Measurements from ENCODE around the gene GLMP. TPM values are rescaled to one million over a fixed set of nuclear protein-coding genes. Genes with fewer than 3 reads are reported as not detected.
A peak's percentile ranks its signal among the peaks of the same experiment; 100 is the strongest.

GLMP gene
- total and polyA plus RNA-seq, 2 of the 13 experiments (the other 11 are each of a cell fraction or from before 2014, with no cell fraction given), result 44.6 to 75.8 TPM

DNA sequence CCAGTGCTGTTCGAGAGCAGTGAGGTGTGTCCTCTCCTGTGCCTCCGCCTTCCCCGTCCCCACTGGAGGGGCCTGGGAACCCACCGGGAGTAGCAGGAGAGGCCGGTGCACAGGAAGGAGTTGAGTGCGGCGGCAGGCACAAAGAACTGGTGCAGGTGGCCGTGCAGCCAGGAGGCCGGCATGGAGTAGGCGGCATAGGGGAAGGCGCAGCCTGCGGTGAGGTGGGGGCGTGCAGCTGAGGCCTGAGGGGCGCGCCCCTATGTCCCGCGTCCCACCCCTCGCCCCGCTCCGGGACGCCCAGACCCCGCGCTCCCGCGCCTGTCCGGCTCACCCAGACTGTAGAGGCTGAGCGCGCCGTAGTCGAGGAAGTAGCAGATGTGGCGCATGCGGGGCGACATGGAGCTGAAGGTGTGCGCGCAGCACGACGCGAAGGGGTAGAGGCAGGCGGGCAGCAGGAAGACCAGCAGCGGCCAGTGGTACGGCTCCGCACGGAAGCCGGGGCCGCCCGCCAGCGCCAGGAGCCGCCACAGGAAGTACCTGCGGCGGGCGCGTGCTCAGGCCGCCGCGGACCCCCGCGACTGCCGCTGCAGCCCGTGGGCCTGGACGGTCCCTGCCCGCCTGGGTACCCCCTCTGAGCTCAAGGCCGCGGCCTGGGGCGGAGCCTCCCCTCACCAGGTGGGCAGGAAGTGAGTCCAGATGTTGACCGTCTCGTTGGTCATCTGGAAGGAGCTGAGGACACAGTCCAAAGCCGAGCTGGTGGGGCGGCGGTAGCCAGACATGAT is 49.8 kb downstream of the GLMP start (continued):
- TF ChIP-seq ZBTB3 (CRISPR knock-in tag; IDR thresholded peaks at IDR 0.05; ENCODE audit: borderline replicate concordance, low read depth) (peak; percentile 43; the same call in 1 of the 2 replicates), ARNT (IDR thresholded peaks at IDR 0.05) (no peak), NFAT5 (CRISPR knock-in tag; IDR thresholded peaks at IDR 0.05) (peak; percentile 25; the same call in 1 of the 2 replicates), ATF7-NPFF (CRISPR knock-in tag; IDR thresholded peaks at IDR 0.05; ENCODE audit: low read depth) (peak; percentile 65; the same call in 1 of the 2 replicates), ZNF883 (CRISPR knock-in tag; IDR thresholded peaks at IDR 0.05; ENCODE audit: not compliant biosample characterization) (peak; percentile 80), ZNF33B (CRISPR knock-in tag; IDR thresholded peaks at IDR 0.05) (peak; percentile 55; the same call in 1 of the 2 replicates), IRF1 (CRISPR knock-in tag; IDR thresholded peaks at IDR 0.05; ENCODE audit: low read depth) (0 out of 2 replicates have a peak, but pooled peaks have one; percentile 61), ZGPAT (CRISPR knock-in tag; IDR thresholded peaks at IDR 0.05) (peak; percentile 41; the same call in 1 of the 2 replicates), HHEX (CRISPR knock-in tag; IDR thresholded peaks at IDR 0.05) (no peak), ATF5 (CRISPR knock-in tag; IDR thresholded peaks at IDR 0.05; ENCODE audit: low read depth) (0 out of 2 replicates have a peak, but pooled peaks have one; percentile 55)
- TF ChIP-seq, protein P1, sequence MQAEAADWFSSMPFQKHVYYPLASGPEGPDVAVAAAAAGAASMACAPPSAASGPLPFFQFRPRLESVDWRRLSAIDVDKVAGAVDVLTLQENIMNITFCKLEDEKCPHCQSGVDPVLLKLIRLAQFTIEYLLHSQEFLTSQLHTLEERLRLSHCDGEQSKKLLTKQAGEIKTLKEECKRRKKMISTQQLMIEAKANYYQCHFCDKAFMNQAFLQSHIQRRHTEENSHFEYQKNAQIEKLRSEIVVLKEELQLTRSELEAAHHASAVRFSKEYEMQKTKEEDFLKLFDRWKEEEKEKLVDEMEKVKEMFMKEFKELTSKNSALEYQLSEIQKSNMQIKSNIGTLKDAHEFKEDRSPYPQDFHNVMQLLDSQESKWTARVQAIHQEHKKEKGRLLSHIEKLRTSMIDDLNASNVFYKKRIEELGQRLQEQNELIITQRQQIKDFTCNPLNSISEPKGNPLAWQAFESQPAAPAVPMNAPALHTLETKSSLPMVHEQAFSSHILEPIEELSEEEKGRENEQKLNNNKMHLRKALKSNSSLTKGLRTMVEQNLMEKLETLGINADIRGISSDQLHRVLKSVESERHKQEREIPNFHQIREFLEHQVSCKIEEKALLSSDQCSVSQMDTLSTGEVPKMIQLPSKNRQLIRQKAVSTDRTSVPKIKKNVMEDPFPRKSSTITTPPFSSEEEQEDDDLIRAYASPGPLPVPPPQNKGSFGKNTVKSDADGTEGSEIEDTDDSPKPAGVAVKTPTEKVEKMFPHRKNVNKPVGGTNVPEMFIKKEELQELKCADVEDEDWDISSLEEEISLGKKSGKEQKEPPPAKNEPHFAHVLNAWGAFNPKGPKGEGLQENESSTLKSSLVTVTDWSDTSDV (CRISPR knock-in tag; IDR thresholded peaks at IDR 0.05), result 0 out of 2 replicates have a peak, but pooled peaks have one; percentile 49
- TF ChIP-seq, protein P2, sequence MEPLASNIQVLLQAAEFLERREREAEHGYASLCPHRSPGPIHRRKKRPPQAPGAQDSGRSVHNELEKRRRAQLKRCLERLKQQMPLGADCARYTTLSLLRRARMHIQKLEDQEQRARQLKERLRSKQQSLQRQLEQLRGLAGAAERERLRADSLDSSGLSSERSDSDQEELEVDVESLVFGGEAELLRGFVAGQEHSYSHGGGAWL (CRISPR knock-in tag; IDR thresholded peaks at IDR 0.05), result 0 out of 2 replicates have a peak, but pooled peaks have one; percentile 45
- TF ChIP-seq, protein P3, sequence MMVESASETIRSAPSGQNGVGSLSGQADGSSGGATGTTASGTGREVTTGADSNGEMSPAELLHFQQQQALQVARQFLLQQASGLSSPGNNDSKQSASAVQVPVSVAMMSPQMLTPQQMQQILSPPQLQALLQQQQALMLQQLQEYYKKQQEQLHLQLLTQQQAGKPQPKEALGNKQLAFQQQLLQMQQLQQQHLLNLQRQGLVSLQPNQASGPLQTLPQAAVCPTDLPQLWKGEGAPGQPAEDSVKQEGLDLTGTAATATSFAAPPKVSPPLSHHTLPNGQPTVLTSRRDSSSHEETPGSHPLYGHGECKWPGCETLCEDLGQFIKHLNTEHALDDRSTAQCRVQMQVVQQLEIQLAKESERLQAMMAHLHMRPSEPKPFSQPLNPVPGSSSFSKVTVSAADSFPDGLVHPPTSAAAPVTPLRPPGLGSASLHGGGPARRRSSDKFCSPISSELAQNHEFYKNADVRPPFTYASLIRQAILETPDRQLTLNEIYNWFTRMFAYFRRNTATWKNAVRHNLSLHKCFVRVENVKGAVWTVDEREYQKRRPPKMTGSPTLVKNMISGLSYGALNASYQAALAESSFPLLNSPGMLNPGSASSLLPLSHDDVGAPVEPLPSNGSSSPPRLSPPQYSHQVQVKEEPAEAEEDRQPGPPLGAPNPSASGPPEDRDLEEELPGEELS (CRISPR knock-in tag; IDR thresholded peaks at IDR 0.05), result no peak
